GM20431 (cell line): ENCODE results near the gene SAMD14.

ENCODE experiments used
- in situ Hi-C: fragments of 300-500 bp; cut with MseI, MboI; formaldehyde crosslinking; loops from one replicate; pipeline ENCODE4 v1.15.0; 2020; ENCODE audit warnings: low sequenced_read_pairs; ENCODE audit not compliant: unreplicated experiment

The SAMD14 gene

DNA sequence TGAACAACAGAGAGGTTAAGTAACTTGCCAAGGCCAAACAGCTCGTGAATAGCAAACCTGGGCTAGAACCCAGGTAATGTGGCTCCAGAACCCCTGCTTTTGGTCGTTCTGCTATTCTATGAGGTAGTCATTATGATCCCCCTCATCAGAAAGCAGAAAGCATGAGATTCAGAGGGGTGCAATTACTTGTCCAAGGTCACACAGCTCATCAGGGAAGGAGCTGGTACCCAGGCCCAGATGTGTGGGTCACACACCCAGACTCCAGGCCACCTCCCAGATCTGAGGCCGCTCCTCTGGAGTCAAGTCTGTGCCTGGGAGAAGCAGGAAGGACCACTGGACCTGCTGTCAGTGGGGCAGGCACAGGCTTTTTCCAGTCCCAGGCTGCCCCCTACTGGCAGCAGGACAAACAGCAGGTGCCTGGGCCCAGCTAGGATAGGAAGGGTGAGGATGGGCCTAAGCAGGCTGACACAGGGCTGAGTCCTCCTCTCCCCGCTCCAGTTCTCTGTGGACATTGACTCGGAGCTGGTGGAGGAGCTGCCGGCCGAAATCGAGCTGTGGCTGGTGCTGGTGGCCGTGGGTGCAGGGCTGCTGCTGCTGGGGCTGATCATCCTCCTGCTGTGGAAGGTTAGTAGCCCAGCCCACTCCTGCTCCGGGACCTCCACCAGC is 42.6 kb downstream of the SAMD14 start:
- in situ Hi-C loops: loop anchor here (10.0 kb wide), 1 partner anchor 53 kb away; no protein-coding TSS in a partner anchor

DNA sequence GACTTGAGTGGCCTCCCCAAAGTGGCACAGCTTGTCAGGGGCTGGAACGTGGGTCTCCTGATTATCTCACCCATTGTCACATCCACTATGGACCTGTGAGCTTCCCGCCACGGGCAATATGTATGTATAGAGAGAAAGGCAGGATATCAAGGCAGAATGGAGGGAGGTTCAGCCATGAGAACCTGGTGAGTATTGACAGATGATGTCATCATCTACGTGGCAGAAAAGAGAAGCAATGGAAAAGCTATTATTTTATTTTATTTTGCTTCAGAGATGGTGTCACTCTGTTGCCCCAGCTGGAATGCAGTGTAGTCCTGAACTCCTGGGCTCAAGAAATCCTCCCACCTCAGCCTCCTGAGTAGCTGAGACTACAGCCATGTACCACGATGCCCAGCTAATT is 48.2 kb downstream of the SAMD14 start:
- in situ Hi-C loops: loop anchor here (10.0 kb wide), 1 partner anchor 47 kb away; no protein-coding TSS in a partner anchor

DNA sequence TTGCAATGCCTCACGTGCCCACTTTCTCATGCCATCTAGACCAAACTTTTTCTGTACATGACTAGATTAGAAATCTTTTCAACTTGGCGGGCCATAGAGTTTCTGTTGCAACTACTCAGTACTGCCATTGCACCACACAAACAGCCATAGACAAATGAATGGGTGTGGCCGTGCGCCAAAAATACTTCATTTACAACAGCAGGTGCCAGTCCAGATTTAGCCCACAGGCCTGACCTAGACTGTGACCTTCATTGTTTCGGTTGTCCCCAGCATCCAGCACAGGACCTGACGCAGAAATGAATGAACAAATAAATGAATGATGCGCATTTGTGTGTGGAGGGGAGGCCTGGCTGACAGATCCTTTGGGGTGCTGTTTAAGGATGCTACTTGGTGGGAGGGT is 49.1 kb downstream of the SAMD14 start:
- in situ Hi-C loops: loop anchor here (10.0 kb wide), 1 partner anchor 46 kb away; no protein-coding TSS in a partner anchor

DNA sequence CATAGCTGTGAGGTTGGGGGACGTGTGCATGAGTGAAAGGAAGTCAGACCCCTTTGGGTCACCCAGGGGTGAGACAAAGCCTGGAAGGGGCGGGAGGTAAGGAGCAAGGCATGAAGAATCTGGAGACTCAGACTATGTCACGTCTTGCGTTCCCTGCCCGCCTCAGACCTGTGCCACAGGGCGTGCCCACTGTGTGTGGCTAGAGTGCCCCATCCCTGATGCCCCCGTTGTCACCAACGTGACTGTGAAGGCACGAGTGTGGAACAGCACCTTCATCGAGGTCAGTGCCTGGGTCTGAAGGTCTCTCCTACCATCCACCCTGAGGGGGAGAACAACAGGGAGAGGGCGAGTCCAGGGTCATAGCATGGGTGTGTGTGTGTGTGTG is 49.9 kb downstream of the SAMD14 start:
- in situ Hi-C loops: loop anchor here (10.0 kb wide), 1 partner anchor 45 kb away; no protein-coding TSS in a partner anchor

DNA sequence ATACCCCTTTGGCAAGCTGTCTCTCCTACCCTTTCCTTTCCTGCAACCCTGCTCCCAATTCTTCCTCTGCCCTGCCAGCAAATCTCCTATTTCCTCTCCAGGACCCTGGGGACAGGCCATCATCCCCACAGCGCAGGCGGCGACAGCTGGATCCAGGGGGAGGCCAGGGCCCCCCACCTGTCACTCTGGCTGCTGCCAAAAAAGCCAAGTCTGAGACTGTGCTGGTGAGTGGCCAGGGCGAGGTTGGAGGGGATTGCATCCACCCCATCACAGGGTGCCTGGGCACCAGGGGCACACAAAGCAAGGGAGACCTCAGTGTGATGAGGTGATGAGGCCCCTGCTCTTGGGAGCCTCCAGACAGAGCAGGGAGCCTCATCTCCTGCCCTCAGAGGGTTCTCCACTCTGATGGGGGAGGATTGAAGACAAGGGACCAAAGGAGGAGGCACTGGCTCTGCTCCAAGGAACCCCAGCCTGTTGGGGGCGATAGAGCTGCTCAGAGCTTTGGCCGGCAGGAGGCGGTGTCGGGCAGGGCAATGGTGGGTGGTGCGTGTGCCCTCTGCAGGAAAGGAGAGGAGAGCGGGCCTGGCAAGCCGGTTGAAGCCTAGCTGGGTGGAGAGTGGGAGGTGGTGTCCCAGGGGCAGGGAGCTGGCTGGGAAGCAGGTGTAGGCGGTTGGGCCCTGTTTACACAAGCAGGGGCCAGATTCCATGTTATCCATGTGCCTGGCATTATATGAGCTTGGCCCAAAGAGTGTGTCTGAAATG is 50.4 kb downstream of the SAMD14 start:
- in situ Hi-C loops: loop anchor here (10.0 kb wide), 1 partner anchor 45 kb away; no protein-coding TSS in a partner anchor

DNA sequence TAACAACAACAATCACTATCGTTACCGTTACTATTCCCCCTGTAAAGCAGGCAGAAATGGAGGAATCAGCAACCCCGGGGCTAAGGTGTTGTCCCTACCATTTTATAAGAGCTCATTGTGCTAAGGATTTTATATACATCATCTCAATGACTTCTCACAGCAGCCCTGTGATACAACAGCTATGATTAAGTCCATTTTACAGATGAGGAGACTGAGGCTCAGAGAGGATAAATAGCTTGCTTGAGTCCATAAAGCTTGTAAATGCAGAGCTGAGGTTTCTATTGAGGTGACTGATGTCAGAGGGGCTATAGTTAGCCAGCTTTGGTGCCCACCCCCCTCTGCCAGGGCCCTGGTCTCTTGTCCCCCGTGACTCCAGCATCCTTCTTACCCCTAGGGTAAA is 51.5 kb downstream of the SAMD14 start:
- in situ Hi-C loops: no loop called here

DNA sequence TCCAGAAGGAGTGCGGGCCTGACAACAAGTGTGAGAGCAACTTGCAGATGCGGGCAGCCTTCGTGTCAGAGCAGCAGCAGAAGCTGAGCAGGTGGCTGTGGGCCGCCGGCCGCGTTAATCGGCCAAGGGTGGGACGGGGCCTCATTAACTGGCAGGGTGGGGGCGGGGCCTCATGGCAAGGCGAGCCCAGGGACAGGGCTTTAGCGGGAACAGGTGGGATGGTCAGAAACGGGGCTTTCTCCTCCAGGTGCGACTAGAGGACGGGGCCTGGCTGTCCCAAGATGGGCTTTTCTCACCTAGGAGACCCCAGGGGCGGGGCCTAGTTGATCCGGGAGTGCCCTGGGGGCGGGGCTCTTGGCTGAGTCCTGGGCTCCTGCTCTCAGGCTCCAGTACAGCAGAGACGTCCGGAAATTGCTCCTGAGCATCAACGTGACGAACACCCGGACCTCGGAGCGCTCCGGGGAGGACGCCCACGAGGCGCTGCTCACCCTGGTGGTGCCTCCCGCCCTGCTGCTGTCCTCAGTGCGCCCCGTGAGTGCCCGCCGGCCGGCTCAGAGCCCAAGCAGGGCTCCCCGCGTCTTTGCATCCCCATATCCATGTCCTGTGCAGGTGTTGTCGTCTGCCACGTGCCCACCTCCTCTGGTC is 53.2 kb downstream of the SAMD14 start:
- in situ Hi-C loops: no loop called here

DNA sequence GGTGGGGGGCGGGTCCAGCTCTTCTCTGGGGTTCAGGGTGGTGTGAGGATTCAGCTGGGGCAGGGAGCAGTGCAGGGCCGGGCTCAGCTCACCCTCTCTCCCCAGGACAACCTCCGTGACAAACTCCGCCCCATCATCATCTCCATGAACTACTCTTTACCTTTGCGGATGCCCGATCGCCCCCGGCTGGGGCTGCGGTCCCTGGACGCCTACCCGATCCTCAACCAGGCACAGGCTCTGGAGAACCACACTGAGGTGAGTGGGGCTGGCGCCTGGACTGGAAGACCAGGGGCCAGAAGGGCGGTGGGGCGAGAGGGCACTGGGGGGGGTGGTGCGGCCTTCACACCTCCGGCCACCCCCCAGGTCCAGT is 53.8 kb downstream of the SAMD14 start:
- in situ Hi-C loops: no loop called here

DNA sequence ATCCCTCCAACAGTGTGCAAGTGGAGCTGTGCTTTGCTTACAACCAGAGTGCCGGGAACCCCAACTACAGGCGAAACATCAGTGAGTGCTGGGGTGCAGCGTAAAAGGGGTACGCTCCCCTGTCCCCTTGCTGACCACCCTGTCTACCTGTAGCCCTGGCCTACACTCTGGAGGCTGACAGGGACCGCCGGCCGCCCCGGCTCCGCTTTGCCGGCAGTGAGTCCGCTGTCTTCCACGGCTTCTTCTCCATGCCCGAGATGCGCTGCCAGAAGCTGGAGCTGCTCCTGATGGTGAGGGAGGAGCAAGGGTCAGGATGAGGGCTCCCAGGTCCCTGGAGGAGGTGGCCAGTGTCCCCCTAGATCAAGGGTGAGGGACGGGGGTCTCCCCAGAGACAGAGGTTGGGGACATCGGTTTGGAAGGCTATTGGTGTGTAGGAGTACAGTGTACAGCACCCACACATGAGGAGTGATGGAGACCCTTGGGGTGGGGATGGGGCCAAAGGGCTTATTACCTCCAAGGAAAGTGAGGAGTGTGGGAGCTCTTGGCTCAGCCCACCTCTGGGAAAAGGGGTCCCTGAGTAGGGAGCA is 54.4 kb downstream of the SAMD14 start:
- in situ Hi-C loops: no loop called here

DNA sequence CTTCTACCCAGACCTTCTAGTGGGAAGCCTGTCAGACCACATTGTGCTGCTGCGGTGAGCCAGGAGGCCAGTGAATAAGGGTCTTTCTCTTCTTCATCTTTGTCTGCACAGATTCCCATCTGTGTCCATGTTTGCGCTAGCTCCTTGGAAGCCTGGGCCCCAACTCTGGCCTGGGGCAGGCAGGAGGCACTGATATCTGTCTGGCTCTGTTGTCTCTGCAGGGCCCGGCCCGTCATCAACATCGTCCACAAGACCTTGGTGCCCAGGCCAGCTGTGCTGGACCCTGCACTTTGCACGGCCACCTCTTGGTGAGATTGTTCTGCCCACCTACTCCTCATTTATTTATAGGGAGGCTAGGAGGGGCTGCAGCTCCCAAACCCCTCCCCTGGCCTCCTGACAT is 55.7 kb downstream of the SAMD14 start:
- in situ Hi-C loops: no loop called here

DNA sequence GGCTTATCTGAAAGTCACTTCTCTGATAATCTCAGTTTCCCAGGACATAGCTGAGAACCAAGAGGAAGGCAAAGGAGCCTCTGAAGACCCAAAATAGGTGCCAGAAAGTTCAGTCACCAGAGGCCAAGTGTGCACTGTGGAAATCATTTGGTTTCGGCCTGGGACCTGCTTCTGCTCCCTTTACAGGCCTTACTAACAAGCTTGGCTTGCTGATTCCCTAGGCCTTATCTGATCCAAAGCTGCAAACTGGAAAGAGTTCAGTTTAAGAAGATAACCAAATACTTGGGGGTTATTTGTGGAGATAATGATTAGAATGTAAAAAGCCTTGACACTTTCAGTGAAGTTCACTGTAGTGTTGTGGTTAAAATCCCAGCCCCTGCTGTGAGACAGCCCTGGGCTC is 57.0 kb downstream of the SAMD14 start:
- in situ Hi-C loops: no loop called here

DNA sequence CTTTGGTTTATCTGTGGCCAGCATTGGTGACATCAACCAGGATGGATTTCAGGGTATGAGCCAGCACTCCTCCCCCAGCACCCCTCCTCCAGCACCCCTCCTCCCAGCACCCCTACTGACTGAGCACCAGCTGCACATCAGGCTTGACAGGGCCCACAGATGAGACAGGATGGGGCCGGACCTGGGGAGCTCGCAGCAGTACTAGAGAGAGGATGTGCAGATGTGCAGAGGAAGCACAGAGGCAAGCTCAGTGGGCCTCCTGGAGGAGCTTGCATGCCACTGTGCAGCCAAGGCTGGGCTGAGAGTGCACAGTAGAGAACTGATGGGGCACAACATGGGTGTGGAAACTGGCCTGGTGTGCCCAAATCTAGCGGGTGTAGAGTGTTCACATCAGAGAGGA is 57.8 kb downstream of the SAMD14 start:
- in situ Hi-C loops: no loop called here

DNA sequence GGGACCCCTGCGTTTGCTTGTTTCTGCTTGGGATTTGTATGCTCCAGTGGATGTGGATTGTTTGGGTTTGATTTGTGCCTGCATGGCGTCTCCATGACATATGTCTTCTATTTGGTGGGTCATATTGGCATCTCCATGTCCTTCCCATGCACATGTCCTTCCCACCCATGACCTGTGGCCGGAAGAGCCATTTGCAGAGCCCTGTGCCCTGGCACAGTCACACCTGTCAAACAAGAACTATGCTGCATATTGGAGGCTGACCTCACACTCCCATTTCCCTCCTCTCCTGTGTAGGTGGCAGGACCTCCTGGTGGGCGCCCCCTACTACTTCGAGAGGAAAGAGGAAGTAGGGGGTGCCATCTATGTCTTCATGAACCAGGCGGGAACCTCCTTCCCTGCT is 58.3 kb downstream of the SAMD14 start:
- in situ Hi-C loops: no loop called here

DNA sequence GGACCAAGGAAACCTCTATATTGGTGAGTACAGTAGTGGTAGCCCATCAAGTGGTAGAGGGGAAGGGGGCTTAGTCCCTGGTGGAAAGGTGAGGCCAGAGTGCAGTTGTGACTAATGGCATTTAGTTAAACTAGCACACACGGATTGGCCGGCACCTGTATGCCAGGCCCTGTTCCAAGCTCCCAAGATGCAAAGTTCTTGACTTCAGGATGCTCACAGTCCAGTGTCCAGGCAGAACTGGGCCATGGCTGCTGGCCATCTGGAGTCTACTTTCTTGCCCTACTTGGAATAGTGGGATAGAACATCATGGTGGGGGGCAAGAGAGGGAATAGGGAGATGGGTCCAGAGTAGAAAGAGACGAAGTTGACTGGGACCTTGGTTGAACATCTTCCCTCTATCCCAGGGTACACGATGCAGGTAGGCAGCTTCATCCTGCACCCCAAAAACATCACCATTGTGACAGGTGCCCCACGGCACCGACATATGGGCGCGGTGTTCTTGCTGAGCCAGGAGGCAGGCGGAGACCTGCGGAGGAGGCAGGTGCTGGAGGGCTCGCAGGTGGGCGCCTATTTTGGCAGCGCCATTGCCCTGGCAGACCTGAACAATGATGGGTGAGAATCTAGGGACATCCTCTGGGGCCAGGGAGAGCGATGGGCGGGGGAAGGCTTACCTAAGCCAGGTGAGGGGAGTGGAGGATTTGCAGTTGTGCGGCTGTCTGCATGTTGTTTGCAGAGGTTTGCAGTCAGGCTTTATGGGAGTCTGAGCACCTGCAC is 58.9 kb downstream of the SAMD14 start:
- in situ Hi-C loops: no loop called here

DNA sequence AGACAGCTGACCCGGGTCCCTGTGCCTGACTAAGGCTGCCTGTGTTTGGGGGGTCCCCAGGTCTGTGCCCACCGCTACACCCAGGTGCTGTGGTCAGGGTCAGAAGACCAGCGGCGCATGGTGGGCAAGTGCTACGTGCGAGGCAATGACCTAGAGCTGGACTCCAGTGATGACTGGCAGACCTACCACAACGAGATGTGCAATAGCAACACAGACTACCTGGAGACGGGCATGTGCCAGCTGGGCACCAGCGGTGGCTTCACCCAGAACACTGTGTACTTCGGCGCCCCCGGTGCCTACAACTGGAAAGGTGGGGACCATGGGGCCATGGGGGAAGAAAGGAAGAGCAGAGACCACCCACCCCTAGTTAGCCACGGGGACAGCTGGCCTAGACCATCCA is 62.0 kb downstream of the SAMD14 start:
- in situ Hi-C loops: no loop called here

DNA sequence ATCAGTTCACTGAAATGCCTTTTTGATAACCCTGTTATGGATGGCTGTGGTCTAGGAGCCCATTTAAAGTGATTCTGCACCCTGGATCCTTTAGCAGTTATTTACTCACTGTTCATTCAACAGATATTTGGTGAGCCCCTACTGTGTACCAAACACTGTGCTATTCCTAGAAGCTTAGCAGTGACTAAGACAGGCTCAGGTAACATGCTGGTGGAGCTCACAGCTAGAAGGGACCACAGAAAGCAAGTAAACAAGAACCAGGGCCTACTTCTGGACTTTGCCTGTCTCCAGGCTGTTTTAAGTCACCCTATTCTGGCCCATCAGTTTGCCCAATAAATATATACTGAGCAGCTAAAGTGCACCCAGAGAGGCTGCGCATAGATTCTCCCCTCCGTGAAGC is 63.0 kb downstream of the SAMD14 start:
- in situ Hi-C loops: no loop called here

DNA sequence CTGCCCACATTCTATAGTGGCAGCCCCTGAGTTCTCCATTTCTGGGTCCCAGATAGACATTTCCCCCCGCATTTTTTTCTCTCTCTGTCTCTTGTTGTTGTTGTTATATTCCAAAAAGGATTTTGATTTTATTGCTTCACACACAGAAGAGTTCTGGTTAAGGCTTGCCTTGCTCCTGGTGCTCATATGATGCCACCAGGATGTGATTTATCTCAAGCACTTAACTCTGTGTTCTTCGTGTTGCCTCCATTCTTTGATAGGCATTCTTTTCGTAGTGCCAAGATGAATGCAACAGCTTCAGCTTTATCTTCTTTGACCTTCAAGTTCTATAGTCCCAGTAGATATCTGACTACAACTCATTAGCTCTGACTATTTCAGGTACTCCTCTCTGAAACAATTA is 64.9 kb downstream of the SAMD14 start:
- in situ Hi-C loops: no loop called here

DNA sequence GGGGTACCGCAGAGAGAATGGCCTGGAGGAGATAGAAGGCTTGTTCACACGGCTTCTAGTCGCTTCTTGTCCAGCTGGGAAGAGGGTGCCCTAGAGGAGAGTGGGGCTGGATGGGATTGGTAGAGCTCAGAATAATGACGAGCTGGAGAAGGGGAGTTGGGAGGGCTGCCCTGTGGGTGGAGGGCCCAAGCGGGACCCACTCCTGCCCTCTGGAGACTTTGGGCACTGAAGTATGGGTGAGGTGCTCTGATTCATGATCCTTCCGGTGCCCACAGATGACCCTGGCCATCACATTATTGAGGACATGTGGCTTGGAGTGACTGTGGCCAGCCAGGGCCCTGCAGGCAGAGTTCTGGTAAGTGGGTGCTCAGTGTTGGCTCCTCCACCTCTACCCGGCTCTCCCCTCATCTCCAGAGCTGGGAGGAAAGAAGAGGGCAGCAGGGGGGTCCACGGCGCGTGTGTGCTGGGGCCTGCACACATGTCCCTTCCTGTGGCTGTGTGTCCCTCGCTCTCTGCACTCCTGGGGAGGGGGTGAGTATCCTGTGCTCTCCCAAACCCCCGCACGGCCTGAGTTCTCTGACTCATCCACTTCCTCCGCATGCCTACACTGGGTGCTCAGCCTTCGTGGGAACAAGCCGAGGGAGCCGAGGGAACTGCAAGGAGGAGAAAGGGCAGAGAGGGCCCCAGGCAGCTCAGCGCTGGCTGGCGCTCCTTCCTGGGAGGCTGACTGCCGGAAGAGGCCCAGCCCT is 65.5 kb downstream of the SAMD14 start:
- in situ Hi-C loops: no loop called here

DNA sequence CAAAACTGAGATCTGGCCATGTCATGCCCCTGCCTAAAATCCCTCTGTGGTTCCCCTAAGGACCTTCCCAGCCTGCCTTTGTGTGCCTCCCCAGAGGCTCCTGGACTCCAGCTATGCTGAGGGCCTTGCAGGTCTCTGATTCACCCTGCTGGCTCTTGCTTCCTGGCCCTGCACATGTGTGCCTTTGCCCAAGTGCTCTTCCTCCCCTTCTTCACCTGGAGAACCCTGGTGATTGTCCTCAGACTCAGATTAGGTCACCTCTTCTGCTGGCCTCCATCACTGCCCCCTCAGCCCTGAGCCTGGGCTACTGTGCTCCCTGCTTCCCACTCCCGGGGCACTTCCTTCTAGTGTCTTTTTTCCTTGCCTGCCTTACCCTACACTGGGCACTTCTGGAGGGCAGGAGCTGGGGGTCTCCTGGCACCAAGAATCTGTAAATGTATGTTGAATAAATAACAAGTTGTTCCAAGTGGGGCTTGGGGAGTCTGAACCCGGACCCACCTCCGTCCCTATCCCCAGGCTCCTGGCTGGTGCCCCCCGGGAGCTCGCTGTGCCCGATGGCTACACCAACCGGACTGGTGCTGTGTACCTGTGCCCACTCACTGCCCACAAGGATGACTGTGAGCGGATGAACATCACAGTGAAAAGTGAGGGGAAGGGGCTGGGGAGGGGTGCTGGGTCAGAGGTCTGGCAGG is 66.3 kb downstream of the SAMD14 start:
- in situ Hi-C loops: no loop called here
